ENCODE results near the gene MSRB3. TPM values are rescaled to one million over a fixed set of nuclear protein-coding genes. Genes with fewer than 3 reads are reported as not detected.
A peak's percentile ranks its signal among the peaks of the same experiment; 100 is the strongest.

MSRB3 gene
- total and polyA plus RNA-seq, 9 donors: 32.0 to 46.4 (median 41.0) TPM

DNA sequence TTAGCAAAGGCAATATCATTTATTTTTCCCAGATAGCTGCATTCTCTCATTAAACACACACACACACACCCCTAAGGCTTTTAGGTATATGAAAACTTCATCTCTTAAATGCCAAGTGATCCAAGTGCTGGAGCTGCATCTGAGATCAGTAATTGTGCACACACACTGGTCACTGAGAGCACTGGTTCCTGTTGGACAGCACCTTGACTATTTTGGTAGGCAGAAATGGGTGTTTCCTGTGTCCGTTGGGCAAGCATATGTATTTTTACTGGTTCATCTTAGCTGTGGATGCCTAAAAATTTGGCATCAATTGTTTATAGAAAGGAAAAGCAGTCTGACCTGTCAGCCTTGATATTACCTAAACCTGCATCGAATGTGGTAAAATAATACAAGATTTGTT is 182.5 kb downstream of the MSRB3 start:
- DNase-seq: no peak
- Histone ChIP-seq H3K27me3 (ENCODE audit: control insufficient read depth, insufficient read depth, low read length) (no peaks in the 10 kb centered on the region), H3K27ac (ENCODE audit: low read length) (no peak overlapping the region), H3K36me3 (ENCODE audit: control insufficient read depth, insufficient read depth, low read length) (peaks cover 3% of the 10 kb centered on the region), H3K4me3 (ENCODE audit: low read length) (no peak overlapping the region), H3K9me3 (replicated peaks; ENCODE audit: control insufficient read depth, low read depth, low read length) (no peaks in the 10 kb centered on the region), H3K4me1 (ENCODE audit: control insufficient read depth, insufficient read depth, low read length) (no peaks in the 10 kb centered on the region)
- WGBS (ENCODE audit: insufficient coverage): no CpG with 5 or more reads among the region's 2 CpGs

DNA sequence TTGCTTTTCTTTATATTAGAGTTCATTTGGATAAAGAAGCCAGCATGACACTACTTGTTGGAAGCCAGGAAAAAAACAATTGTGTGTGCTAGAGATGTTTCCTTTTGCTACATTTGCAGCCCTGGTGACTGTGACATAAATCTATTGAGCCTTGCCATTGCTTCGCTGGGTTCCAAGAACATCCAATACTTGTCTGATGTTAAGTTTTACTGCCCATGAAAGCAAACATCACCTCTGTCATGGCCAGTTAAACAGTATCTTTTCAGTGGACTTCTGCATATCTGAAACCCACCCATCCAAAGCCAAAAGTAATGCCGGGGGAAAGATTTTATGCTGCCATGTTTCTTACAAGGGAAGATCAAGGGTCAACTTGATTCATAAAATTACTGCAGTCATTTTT is 184.0 kb downstream of the MSRB3 start:
- no peaks in the 10 kb centered on the region for H3K27me3 ChIP-seq (ENCODE audit: control insufficient read depth, insufficient read depth, low read length)
- no peaks in the 10 kb centered on the region for H3K4me1 ChIP-seq (ENCODE audit: control insufficient read depth, insufficient read depth, low read length)
- no peak for DNase-seq
- WGBS (ENCODE audit: insufficient coverage): no CpG with 5 or more reads among the region's 2 CpGs
- H3K36me3 ChIP-seq (ENCODE audit: control insufficient read depth, insufficient read depth, low read length): peaks cover 3% of the 10 kb centered on the region
- H3K4me3 ChIP-seq (ENCODE audit: low read length): no peak overlapping the region
- no peaks in the 10 kb centered on the region for H3K9me3 ChIP-seq (replicated peaks; ENCODE audit: control insufficient read depth, low read depth, low read length)
- no peak overlapping the region for H3K27ac ChIP-seq (ENCODE audit: low read length)

DNA sequence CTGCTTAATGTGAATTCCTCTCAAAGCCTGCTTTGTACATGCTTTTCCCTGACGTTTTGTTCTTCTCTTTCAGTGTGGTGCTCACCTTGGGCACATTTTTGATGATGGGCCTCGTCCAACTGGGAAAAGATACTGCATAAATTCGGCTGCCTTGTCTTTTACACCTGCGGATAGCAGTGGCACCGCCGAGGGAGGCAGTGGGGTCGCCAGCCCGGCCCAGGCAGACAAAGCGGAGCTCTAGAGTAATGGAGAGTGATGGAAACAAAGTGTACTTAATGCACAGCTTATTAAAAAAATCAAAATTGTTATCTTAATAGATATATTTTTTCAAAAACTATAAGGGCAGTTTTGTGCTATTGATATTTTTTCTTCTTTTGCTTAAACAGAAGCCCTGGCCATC is 184.6 kb downstream of the MSRB3 start:
- Histone ChIP-seq H3K9me3 (replicated peaks; ENCODE audit: control insufficient read depth, low read depth, low read length) (no peaks in the 10 kb centered on the region), H3K4me3 (ENCODE audit: low read length) (no peak overlapping the region), H3K36me3 (ENCODE audit: control insufficient read depth, insufficient read depth, low read length) (peaks cover 3% of the 10 kb centered on the region), H3K27me3 (ENCODE audit: control insufficient read depth, insufficient read depth, low read length) (no peaks in the 10 kb centered on the region), H3K4me1 (ENCODE audit: control insufficient read depth, insufficient read depth, low read length) (no peaks in the 10 kb centered on the region), H3K27ac (ENCODE audit: low read length) (no peak overlapping the region)
- WGBS (ENCODE audit: insufficient coverage): 73% methylated on average over 3 of the region's 9 CpGs
- no peak for DNase-seq

DNA sequence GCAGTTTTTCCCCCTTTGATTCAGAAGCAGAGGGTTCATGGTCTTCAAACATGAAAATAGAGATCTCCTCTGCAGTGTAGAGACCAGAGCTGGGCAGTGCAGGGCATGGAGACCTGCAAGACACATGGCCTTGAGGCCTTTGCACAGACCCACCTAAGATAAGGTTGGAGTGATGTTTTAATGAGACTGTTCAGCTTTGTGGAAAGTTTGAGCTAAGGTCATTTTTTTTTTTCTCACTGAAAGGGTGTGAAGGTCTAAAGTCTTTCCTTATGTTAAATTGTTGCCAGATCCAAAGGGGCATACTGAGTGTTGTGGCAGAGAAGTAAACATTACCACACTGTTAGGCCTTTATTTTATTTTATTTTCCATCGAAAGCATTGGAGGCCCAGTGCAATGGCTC is 185.1 kb downstream of the MSRB3 start:
- no peak for DNase-seq
- no CpG with 5 or more reads among the region's 1 CpG for WGBS (ENCODE audit: insufficient coverage)
- Histone ChIP-seq H3K27me3 (ENCODE audit: control insufficient read depth, insufficient read depth, low read length) (no peaks in the 10 kb centered on the region), H3K4me3 (ENCODE audit: low read length) (no peak overlapping the region), H3K27ac (ENCODE audit: low read length) (no peak overlapping the region), H3K4me1 (ENCODE audit: control insufficient read depth, insufficient read depth, low read length) (no peaks in the 10 kb centered on the region), H3K9me3 (replicated peaks; ENCODE audit: control insufficient read depth, low read depth, low read length) (no peaks in the 10 kb centered on the region), H3K36me3 (ENCODE audit: control insufficient read depth, insufficient read depth, low read length) (peaks cover 3% of the 10 kb centered on the region)

DNA sequence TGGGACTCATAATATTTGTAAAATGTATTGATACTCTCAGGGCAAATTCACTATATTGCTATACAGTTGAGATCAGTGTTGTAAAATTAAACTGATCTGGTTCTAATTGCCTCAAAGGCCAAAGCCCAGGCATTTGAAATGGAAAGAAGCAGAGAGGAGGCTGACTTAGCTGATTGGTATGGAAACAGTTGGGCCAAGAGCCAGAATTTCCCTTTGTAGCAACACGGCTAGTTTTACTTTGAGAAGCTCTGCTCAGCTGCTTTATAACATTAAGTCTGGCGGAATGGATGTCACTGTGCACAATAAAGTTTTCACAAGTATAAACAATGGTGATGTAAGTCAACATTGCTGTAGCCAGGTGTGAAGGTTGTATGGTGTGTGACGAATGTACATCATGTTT is 186.4 kb downstream of the MSRB3 start:
- Histone ChIP-seq H3K27ac (ENCODE audit: low read length) (no peak overlapping the region), H3K4me1 (ENCODE audit: control insufficient read depth, insufficient read depth, low read length) (no peaks in the 10 kb centered on the region), H3K36me3 (ENCODE audit: control insufficient read depth, insufficient read depth, low read length) (peaks cover 3% of the 10 kb centered on the region), H3K9me3 (replicated peaks; ENCODE audit: control insufficient read depth, low read depth, low read length) (no peaks in the 10 kb centered on the region), H3K4me3 (ENCODE audit: low read length) (no peak overlapping the region), H3K27me3 (ENCODE audit: control insufficient read depth, insufficient read depth, low read length) (no peaks in the 10 kb centered on the region)
- 0% methylated on average over 1 of the region's 3 CpGs for WGBS (ENCODE audit: insufficient coverage)
- peak; percentile 86 for DNase-seq

DNA sequence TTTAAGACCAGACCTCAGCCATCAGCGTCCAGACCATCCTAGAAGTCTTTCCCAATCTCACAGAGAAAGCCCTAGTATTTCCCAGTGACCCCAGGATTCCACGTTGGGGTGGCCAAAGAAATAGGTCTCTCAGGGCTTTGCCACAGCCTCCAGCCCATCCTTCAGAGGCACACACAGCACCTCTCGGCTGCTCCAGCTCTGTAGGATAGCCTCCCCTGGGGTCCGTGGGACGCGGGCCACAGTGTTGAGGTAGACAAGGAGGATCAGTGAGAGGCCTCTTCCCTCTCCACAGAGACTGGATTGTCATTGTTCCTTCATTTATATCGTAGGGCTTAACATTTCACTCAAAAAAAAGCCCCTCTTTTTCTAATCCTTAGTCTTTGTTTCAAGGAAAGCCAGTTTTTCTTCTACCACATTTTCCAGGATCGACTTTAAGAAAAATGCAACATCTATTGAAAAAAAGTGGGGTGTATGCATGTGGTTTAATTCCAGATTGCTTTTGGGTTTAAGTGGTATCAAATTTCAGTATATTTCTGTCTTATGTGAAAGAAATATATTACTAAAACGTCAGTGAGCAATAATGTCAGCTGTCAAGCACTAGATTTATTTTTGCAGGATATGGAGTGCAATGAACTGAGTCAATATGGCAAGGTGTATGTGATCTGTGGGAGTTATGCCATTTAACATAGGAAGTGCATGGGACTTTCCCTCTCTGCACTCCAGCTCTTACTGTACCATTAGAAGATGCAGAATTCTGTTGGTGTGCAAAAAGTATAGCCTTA is 187.5 kb downstream of the MSRB3 start:
- no peaks in the 10 kb centered on the region for H3K4me1 ChIP-seq (ENCODE audit: control insufficient read depth, insufficient read depth, low read length)
- H3K4me3 ChIP-seq (ENCODE audit: low read length): no peak overlapping the region
- H3K36me3 ChIP-seq (ENCODE audit: control insufficient read depth, insufficient read depth, low read length): peaks cover 3% of the 10 kb centered on the region
- H3K27ac ChIP-seq (ENCODE audit: low read length): no peak overlapping the region
- H3K9me3 ChIP-seq (replicated peaks; ENCODE audit: control insufficient read depth, low read depth, low read length): no peaks in the 10 kb centered on the region
- 71% methylated on average over 3 of the region's 9 CpGs for WGBS (ENCODE audit: insufficient coverage)
- no peaks in the 10 kb centered on the region for H3K27me3 ChIP-seq (ENCODE audit: control insufficient read depth, insufficient read depth, low read length)
- no peak for DNase-seq

DNA sequence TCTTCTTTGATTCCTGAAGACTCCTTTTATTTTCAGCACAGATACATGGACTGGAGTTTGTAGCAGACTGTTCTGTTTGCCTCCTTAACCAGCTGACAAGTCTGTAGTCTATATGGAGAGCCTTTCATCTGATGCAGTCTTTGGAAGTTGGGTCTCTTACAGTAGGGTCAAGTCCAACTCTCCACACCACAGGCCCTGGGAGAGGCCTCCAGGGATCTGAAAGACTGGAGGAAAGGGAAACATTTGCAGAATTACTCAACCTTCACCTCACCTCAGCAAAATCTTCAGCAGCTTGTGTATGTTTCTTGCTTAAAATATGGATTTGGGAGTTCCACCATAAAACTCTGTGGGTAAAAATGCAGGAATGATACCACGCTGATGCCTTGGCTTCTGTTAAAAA is 188.4 kb downstream of the MSRB3 start:
- Histone ChIP-seq H3K4me3 (ENCODE audit: low read length) (no peak overlapping the region), H3K4me1 (ENCODE audit: control insufficient read depth, insufficient read depth, low read length) (no peaks in the 10 kb centered on the region), H3K36me3 (ENCODE audit: control insufficient read depth, insufficient read depth, low read length) (peaks cover 3% of the 10 kb centered on the region), H3K27me3 (ENCODE audit: control insufficient read depth, insufficient read depth, low read length) (no peaks in the 10 kb centered on the region), H3K27ac (ENCODE audit: low read length) (no peak overlapping the region), H3K9me3 (replicated peaks; ENCODE audit: control insufficient read depth, low read depth, low read length) (no peaks in the 10 kb centered on the region)
- DNase-seq: peak; percentile 8
- no CpG with 5 or more reads among the region's 1 CpG for WGBS (ENCODE audit: insufficient coverage)

DNA sequence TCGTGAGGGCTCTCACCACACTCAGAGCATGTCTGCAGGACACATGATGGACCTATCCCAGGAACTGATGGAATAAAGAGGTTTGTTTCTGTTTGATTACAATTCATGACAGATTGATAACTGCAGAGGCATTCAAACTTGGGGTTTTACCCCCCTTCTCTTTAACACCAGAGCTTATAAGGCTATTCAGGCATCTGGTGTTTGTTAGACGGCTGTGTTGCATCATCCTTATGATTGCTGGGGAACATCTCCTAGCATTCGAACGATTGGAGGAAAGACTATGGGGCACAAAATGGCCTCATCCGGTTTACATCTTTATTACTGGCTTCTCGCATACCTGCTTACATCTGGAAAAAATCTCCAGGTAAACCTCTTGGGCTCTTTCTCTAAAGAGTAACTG is 191.8 kb downstream of the MSRB3 start:
- no peak overlapping the region for H3K27ac ChIP-seq (ENCODE audit: low read length)
- H3K9me3 ChIP-seq (replicated peaks; ENCODE audit: control insufficient read depth, low read depth, low read length): no peaks in the 10 kb centered on the region
- H3K36me3 ChIP-seq (ENCODE audit: control insufficient read depth, insufficient read depth, low read length): no peaks in the 10 kb centered on the region
- WGBS (ENCODE audit: insufficient coverage): 38% methylated on average over 3 of the region's 6 CpGs
- H3K27me3 ChIP-seq (ENCODE audit: control insufficient read depth, insufficient read depth, low read length): no peaks in the 10 kb centered on the region
- no peak for DNase-seq
- H3K4me3 ChIP-seq (ENCODE audit: low read length): no peak overlapping the region
- no peaks in the 10 kb centered on the region for H3K4me1 ChIP-seq (ENCODE audit: control insufficient read depth, insufficient read depth, low read length)

DNA sequence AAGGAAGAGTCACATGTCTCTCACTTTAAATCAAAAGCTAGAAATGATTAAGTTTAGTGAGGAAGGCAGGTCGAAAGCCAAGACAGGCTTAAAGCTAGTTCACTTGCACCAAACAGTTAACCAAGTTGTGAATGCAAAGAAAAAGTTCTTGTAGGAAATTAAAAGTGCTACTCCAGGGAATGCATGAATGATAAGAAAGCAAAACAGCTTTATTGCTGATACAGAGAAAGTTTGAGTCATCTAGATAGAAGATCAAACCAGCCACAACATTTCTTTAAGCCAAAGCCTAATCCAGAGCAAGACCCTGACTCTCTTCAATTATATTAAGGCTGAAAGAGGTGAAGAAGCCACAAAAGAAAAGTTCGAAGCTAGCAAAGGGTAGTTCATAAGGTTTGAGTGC is 193.6 kb downstream of the MSRB3 start:
- Histone ChIP-seq H3K36me3 (ENCODE audit: control insufficient read depth, insufficient read depth, low read length) (no peaks in the 10 kb centered on the region), H3K4me3 (ENCODE audit: low read length) (no peak overlapping the region), H3K27ac (ENCODE audit: low read length) (no peak overlapping the region), H3K9me3 (replicated peaks; ENCODE audit: control insufficient read depth, low read depth, low read length) (no peaks in the 10 kb centered on the region), H3K4me1 (ENCODE audit: control insufficient read depth, insufficient read depth, low read length) (no peaks in the 10 kb centered on the region), H3K27me3 (ENCODE audit: control insufficient read depth, insufficient read depth, low read length) (no peaks in the 10 kb centered on the region)
- 40% methylated on average over 1 of the region's 2 CpGs for WGBS (ENCODE audit: insufficient coverage)
- DNase-seq: no peak

DNA sequence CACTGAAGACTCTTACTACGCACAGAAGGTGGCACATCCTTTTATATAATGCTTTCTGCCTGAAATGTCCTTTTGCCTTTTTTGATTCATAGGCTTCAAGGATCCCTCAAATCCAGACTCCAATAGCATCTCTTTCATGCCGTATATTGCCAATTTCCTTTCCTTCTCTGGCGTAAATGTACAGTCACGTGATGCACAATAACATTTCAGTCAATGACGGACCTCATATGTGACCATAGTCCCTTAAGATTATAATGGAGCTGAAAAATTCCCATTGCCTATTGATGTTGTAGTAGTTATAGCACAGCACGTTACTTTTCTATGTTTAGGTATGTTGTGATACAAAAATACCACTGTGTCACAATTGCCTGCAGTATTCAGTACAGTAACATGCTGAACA is 196.3 kb downstream of the MSRB3 start:
- no peaks in the 10 kb centered on the region for H3K36me3 ChIP-seq (ENCODE audit: control insufficient read depth, insufficient read depth, low read length)
- 100% methylated on average over 1 of the region's 6 CpGs for WGBS (ENCODE audit: insufficient coverage)
- no peak overlapping the region for H3K4me3 ChIP-seq (ENCODE audit: low read length)
- DNase-seq: no peak
- no peaks in the 10 kb centered on the region for H3K27me3 ChIP-seq (ENCODE audit: control insufficient read depth, insufficient read depth, low read length)
- H3K4me1 ChIP-seq (ENCODE audit: control insufficient read depth, insufficient read depth, low read length): no peaks in the 10 kb centered on the region
- no peak overlapping the region for H3K27ac ChIP-seq (ENCODE audit: low read length)
- no peaks in the 10 kb centered on the region for H3K9me3 ChIP-seq (replicated peaks; ENCODE audit: control insufficient read depth, low read depth, low read length)

DNA sequence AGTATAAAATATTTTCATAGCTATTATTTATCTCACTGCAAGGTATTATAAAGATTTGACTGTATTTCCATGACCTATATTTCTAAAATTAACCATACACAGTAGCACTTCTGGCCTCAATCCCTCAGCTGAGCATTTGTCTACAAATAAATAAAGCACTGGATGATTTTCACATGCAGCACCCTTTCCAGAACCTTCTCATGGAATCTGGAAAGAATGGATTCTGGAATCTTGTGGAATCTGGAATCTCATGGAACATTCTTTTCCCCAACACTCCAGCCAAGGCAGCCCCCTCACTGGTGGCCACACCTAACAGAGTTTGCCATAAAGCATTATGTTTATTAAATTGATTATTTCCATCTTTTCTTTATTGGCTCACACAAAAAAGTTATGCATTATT is 199.2 kb downstream of the MSRB3 start:
- no peaks in the 10 kb centered on the region for H3K36me3 ChIP-seq (ENCODE audit: control insufficient read depth, insufficient read depth, low read length)
- no peaks in the 10 kb centered on the region for H3K4me1 ChIP-seq (ENCODE audit: control insufficient read depth, insufficient read depth, low read length)
- no peaks in the 10 kb centered on the region for H3K27me3 ChIP-seq (ENCODE audit: control insufficient read depth, insufficient read depth, low read length)
- peak; percentile 80 for DNase-seq
- H3K27ac ChIP-seq (ENCODE audit: low read length): no peak overlapping the region
- H3K9me3 ChIP-seq (replicated peaks; ENCODE audit: control insufficient read depth, low read depth, low read length): no peaks in the 10 kb centered on the region
- no peak overlapping the region for H3K4me3 ChIP-seq (ENCODE audit: low read length)

Measured in muscle of leg (tissue), 11 donors.